HG02610 (cell line): Measurements from ENCODE around the gene PRPH.

ENCODE experiments used
- ATAC-seq: cut with Tn5 transposase; IDR thresholded peaks from one replicate; pipeline ENCODE4 v1.9.1; 2021; ENCODE audit warnings: mild to moderate bottlenecking, moderate library complexity; ENCODE audit not compliant: unreplicated experiment

Gene PRPH

GRCh38 chr12:49344486-49345050 is 49.6 kb downstream of the PRPH start:
- ATAC-seq: no peak

- ATAC-seq: no peak
These were observed 50.3 kb downstream of the PRPH start for GRCh38 chr12:49345051-49345824.

GRCh38 chr12:49345825-49346658 is 51.1 kb downstream of the PRPH start:
- ATAC-seq: no peak

- ATAC-seq: no peak
These were observed 51.8 kb downstream of the PRPH start, which contains the start of gene DNAJC22 for GRCh38 chr12:49346659-49347310. DNAJC22 (plus strand) TSS chr12:49346888; CDS start chr12:49348873, 1,985 bp downstream.

- no peak for ATAC-seq
These were observed 52.6 kb downstream of the PRPH start for GRCh38 chr12:49347311-49348193.
